HG02943 (cell line): ENCODE results near the gene NAA10.

Source experiments
- ATAC-seq: cut with Tn5 transposase; IDR thresholded peaks from one replicate; pipeline ENCODE4 v1.9.1; 2021; ENCODE audit warnings: mild to moderate bottlenecking, low read depth, moderate library complexity; ENCODE audit not compliant: unreplicated experiment

Gene NAA10

DNA sequence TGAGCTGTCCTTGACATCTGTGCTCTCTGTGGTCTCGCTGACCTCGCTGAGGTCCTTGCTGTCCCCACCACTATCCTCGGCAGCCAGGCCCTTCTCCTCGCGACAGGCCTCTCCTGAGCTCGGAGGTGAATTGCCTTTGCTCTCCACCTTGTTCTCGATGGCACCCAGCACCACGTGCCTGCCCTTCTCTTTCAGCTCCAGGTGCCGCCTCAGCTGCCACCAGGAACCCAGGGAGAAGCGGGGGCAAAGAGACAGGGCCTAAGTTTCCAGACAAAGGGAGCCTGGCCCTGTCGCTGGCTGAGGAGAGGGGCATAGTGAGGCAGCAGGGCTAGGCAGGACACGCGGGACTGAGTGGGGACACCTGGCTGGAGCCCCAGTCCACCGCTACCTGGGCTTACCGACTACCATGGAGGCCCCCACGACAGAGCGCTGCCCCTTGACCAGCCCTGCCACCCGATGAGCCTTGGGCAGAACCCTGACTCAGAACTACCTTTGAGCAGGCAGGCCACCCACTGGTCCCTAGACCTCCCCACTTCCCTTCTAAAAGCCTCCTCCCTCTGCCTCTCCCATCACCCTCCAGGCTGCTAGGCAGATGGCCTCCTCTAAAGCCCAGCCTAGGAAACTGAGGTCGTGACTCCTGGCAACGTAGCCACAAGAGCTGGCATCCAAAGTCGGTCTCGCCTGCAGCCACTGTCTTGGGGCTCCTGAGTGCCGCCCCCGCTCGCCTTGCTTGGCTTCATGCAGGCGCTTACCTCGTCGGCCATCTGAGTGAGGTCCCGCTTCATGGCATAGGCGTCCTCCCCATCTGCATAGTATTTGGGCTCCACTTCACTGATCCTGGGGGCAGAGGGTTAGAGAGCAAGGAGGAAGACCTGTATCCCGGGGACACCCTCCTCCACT lies 4.6 kb downstream of the NAA10 start:
- ATAC-seq = no peak

DNA sequence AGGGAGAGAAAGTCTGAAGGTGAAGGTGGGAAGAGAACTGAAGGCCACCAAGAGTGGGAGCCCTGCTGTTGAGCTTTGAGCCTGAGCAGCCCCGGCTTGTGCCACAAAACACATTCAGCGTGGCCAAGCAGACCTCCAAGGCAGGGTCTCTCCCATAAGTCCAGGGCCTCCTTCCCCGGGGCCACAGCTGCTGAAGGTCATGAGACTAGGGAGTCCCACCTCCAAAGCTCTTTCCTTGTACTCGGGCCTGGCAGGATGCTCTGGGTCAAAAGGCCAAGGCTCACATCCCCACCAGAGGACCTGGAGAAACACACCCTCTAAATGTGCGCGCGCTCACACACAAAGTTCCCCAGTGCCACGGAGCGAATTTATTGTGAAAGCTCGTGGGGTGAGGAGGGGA lies 5.3 kb downstream of the NAA10 start:
- no peak for ATAC-seq

DNA sequence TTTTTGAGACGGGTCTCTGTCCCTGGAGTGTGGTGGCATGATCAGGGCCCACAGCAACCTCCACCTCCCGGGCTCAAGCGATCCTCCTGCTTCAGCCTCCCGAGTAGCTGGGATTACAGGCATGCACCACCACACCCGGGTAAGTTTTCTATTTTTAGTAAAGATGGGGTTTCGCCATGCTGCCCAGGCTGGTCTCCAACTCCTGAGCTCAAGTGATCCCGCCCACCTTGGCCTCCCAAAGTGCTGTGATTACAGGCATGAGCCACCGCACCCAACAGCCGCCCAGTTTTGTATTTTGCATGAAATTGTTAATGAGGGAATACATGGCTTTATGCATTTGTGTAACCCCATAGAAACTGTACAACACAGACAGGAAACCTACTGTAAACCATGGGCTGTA lies 6.0 kb downstream of the NAA10 start:
- ATAC-seq = no peak

DNA sequence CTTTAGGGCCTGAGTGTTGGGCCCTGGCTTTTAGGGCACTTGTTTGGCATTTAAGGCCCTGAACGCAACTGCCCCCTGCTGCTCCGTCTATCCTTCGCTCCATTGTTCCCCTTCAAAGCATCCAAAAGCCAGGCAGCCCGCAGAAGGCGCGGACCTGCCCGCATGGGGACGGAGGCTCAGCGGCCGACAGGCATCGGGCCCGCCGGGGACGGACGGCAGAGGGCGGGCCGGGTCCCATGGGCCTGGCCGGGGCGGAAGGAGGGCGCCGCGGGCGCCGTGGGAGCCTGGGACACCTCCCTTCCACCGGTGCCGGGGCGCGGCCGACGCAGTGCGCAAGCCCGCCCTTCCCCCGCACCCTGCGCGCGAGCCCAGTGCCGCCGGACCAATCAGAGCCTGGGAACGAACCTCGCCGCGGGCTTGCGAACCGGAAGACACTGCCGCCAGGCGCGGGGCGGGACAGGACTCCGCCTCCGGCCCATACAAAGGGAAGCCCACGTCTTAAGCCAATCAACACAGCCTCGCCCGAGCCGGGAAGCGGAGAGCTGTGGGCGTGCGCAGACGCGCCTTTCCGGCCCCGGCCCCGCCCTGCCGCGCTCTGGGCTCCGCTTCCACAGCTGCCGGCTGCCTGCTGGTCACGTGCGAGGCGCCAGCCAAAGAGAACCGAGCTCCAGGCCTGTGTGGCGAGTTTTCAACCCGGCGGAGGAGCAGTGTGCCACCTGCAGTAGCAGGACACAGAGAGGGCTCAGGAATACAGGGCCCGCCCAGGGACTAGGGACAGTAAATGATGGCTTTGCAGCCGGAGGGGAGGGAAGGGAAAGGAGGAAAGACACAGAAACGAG lies 6.7 kb downstream of the NAA10 start:
- peak; percentile 78 for ATAC-seq

DNA sequence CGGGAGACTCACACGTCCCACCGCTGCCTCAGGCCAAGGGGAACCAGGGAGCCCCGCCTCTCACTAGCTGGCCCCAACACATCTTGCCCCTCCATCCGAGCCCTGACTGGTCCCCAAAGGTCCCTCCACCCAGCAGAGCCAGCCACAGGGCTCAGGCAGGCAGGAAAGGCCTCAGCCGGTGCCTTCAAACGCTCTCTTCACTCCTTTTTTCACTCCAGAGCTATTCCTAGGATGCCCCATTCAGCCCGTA lies 7.2 kb downstream of the NAA10 start:
- ATAC-seq = no peak

DNA sequence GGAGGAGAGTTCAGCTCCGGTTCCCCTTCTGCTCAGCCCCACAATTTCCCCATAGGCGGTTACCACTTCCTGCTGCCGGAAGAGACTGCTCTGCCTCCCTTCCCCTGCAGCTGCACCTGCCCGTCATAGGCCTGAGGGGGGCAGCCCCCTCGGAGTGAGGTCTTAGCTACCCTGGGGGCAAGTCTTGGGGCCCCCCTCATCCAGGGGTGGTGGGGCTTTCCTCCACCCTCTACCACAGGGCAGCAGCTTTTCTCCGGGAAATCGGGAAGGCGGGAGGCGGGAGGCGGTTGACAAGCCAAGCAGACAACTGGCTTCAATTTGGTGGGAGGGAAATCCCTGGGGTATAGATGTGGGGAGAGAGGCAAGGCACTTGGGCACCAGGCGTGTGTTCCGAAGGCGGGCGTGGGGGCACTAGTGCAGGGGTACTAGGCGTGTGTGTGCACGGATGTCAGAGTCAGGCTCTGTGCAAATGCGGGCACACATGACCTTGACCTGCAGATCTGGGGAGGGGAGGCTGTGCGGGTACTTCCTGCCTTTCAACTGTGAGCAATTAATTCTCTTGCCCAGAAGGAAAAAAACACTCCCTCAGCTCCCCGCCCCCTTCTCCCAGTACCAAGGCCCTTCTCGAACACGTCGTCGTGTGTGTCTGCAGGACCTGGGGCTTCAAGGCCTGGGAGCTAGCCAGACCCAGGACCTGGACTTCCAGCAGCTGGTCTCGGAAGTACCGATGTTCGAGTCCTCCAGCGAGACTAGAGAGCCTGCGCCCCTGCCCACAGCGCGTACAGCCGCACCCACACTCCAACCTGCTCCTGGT lies 7.8 kb downstream of the NAA10 start:
- peak; percentile 36 for ATAC-seq

DNA sequence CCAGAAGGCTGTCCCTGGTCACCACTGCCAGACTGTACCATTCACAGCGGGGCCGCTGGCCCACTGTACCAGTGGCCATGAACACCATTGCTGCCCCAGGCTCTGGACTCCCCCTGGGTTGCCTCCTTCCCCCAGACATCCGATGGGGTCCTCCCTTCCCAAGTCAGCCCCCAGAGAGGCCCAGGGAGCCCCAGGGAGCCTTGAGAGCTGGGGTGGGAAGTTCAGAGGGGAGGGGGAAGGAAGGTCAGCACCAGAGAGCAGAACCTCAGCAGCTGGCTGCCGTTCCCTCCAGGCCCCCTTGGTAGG lies 8.3 kb downstream of the NAA10 start:
- no peak for ATAC-seq

DNA sequence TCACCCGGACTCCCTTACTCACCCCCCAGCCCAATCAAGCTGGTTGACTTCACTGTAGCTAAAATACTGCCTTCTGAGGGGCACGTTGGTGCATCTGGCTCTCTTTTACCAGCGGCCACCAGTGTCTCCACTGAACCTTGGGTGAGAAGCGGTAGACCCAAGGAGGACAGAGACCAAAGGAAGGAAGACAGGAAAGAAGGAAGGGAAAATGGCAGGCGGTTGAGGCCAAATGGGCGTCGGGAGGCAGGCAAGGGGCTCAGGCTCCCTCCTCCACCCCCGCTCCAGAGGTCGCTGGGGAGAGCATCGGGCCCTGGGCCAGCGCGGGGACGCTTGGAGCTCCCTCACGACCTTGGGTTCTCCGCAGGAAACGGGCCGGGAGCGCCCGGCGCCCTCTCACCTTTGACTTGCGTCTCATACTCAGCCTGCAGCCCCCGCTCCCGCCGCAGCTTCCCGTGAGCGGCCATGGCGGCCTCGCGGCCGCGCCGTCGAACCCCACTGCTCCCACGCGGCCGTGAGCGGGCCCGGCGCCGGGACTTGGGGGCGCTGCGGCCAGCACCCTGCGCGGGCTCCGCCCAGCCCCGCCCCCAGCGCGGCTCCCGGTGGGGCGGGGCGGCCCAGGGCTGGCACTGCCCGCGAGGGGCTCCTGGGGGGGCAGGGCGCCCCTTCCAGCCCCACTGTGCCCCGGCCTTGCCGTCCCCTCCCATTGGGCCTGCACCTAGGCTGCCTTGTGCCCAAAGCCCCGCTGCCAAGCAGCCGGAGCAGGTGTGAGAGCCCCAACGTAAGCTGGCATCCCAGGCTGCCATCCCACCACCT lies 8.9 kb downstream of the NAA10 start, which contains the start of gene ARHGAP4:
ARHGAP4 (minus strand) TSS at position 526 of the 813 bp plus-strand sequence; CDS start at position 464, 62 bp downstream.
- ATAC-seq = no peak

DNA sequence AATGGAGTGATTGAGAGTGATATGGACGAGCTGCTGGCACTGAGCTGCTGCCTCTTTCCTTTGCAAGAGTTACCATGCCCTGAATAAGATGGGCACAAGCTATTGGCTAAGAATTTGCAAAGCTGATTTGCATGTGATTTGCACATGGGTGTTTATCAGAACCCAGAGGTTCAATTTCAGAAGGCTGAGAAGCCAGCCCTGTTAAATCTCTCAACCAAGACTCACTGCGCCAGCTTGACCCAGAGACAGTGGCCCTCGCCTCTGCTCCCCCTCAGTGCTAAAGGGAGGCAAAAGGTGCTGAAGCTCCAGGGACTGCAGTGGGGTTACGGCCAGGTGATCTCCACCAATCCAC lies 9.5 kb downstream of the NAA10 start:
- ATAC-seq = no peak

DNA sequence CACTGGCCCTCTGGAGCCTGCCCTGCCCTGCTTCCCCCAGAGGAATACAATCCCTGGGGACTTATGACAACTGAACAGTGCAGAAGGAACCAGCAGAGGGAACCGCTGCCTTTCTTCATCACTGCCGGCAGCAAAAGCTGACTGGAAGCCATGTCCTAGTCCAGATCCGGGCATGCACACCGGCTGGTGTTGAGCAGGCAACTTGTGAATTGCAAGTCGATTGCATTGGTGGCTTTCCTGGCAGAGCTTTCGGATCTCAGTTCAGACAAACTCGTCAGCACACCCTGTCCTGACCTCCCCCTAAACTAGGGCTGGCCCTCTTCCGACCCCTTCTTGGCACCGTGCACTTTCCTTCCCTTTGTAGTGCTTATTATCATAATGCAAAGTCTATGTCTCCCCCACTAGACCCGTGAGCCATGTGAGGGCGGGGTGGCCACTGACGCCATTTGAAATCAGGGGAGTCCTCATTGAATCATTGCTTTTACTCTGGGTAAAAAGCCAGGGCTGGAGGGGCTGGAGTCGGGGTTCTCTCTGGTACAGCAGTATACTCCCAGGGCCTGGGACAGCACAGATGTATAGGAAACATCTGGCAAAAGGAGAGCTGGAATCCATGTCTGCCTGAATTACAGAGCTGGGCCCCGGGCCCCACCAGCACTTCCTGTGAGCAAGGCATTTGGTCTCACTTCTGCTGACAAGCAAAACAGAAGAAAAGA lies 10.5 kb downstream of the NAA10 start:
- ATAC-seq = no peak

DNA sequence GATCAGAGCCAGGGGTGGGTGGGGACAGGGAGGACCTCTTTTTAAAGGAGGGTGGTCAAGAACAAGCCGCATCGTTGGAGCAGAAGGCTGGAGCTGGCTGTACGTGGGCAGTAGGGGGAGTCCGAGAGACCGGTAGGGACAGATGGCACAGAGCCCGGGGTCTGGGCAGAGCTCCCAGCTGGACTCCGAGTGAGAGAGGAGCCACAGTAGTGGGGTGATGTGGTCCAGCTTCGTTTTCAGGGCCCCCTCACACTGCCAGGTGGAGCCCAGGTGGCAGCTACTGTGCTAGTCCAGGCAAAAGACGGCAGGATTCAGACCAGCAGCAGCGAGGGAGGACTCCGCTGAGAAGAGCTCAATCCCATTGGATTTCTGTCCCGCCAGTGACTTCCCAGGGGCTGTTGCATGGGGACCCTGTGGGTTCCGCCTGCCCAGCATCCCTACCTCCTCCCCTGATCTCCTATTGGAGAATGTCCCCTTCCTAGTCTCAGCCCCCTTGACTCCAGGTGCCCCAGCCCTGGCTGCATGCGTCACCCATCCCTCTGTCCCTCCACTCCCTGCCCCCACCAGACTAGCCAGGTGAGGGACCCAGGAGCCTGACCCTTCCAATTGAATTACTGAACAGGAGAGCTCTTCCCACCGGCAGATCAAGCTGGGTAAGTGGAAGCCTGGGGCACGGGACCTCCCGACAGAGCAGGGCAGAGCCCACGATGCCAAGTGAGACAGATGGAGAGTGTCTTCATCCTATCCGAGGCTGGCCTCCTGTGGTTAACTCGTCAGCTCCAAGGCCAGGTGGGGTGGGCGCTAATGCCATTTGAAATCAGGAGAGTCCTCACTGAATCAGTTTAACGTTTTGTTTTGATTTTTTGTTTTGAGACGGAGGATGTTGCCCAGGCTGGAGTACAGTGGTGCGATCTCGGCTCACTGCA lies 11.6 kb downstream of the NAA10 start:
- no peak for ATAC-seq

DNA sequence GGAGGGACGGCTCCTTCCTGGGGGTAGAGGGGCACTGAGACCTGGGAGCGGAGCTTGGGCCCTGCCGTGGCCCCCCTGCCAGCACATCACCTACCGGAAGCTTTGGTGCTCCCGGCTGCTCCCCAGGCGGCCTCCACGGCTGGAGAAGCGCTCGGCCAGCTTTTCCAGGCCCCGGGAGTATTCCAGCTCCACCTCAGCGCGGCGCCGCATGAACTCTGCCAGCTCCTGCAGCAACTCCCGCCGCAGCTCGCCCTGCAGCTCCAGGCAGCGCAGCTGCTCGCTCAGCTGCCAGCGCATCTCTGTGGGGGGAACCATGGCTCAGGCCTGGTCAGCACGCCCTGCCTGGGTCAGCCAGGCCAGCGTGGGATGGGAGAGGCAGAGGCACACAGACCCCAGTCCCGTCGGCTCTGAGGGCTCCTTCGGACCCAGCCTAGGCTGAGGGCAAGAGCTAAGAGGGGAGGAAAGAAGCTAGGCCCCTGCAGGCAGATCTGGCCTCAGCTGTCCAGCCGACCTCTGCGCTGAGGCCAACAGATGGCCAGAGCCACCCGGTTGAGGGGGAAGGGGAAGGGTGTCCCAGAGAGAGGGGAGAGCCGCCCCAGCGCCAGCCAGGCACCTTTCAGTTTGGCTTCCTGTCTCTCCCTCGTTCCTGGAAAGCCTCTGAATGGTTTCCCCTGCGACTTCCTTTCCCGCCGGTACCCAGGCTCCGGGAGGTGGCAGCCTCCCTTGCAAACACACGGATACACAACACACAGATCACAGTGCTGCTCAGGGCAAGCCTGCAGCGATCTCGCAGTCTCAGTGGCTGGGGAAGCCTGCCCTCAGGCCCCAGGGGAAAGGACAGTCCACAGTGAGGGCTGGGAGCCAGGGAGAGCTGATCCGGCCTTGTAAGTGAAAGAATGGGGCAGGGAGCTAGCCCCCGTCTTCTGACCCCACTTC lies 13.1 kb downstream of the NAA10 start:
- ATAC-seq = no peak

DNA sequence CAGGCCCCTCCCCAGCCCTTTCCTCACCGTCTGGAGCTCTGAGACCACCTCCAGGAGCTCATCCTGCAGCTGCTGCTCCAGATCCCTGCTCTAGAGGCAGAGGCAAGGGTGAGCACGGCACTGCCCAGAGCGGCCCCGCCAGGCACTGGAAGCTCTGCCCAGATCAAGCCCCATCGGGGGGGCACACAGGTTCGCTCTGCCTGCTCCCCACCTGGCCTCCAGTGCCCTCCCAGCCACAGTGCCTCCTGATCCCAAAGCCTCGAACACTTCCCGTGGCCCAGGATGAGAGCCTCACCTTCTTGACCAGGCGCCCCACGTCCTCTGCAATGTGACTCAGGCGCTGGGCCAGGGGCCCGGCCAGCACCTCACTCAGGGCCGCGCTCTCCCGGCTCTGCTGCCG lies 13.8 kb downstream of the NAA10 start:
- no peak for ATAC-seq

DNA sequence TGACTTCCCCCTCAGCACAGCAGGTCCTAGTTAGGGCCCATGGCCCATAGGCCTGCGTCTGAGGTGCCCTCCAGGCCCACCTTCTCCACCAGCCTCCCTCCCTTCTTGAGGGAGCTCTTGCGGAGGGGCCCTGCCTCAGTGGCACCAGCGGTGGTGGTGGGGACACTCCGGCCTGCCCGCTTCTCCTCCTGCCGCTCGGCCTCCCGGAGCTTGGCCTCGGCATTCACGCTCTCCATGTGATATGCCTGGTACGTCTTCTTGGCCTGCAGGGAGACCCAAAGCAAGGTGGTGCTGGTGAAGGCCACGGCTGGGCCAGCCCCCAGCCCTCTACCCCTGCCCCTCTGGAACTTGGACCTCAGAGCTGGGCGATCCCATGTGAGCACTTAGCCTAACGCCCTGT lies 14.3 kb downstream of the NAA10 start:
- ATAC-seq = no peak

DNA sequence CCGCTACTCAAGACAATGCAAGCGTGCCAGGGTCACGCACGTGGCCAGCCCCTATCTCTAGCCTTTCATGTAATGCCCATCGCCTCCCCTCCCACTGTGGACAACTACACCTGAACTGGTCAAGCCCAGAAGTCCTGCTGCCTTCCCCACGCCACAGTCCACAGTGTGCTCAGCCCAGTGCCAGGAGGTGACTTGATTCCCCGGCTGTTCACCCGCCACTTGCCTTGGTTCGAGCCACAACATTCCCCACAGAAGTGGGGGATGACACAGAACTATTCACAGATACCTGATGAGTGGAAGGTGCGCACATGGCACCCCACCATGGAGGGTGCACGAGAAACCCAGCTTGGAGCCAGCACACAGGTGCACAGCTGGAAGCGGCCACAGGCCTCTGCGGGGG lies 15.6 kb downstream of the NAA10 start:
- ATAC-seq = no peak

DNA sequence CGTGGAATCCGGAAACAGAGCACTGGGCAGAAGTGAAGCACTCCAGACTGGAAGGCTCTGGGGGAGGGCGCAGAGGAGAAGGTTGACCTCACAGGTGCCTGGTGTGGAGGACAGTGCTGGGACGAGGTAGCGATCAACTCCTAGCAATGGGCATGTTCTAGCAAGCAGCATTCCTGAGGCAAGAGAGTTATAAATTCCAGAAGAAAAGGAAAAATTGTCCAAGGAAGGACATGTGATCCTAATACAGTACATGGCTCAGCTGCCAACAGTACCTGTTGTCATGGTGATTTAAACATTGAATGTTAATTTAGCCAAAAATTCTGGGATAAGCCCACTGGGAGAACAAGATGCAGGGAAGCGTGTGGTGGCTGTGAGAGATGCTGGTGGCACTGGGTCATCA lies 17.0 kb downstream of the NAA10 start:
- no peak for ATAC-seq

DNA sequence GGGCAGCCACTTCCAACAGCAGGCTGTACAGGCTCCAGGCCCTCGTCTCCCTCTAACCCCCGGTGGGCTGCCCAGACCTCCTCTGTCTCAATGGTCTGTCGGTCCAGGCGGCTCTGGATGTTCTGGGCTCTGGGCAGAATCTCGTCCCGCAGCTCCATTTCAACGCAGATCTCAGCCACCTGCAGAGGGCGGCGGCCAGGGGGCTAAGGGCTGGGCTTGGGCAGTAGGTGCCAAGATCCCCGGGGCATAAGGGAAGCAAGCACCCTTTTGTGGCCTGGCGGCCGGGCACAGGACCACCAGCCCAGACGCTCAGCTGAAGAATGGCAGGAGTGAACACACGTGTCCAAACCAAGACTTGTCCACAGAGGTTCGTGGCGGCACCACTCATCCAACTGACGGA lies 21.1 kb downstream of the NAA10 start:
- ATAC-seq = no peak

DNA sequence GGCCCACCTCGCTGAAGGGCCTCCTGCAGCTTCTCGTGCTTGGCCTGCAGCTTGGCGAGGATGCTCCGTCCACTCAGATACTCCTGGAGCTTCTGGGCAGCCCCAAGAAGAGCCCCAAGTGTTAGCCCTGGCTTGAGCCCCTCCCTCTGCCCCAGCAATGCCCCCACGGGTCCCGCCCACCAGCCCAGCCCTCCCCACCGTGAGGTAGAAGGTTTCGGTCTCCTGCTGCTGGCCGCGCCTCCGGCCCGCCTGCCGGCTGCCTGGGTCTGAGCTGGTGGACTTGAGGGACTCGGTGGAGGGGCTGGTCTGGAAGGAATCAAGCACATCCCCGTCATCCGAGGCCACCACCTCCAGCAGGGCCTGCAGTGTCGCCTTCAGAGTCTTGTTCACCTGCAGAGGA lies 21.6 kb downstream of the NAA10 start:
- ATAC-seq = no peak
